Fibroblast of villous mesenchyme (primary cell): ENCODE results near the gene RIC1. TPM values are rescaled to one million over a fixed set of nuclear protein-coding genes. Genes with fewer than 3 reads are reported as not detected.
A peak's percentile ranks its signal among the peaks of the same experiment; 100 is the strongest.

Source experiments
- DNase-seq: peaks from one replicate; pipeline ENCODE4 v3.0.0-alpha.2; 2010; ENCODE audit warnings: low read depth
- H3K4me3 ChIP-seq: 2 replicates; pipeline ENCODE4 v1.5.1; 2011; ENCODE audit warnings: low read depth, mild to moderate bottlenecking, low read length
- CTCF ChIP-seq: IDR thresholded peaks from 2 replicates; pipeline ENCODE4 v1.5.1; 2012; ENCODE audit warnings: low read depth, mild to moderate bottlenecking, low read length; ENCODE audit not compliant: insufficient read depth
- total RNA-seq: library from RNA; depleted of rRNA; stranded (reverse); fragments of >200 nt; gene quantifications from 2 replicates; pipeline ENCODE4 v1.2.3, GENCODE V29; 2012

Gene RIC1
- total RNA-seq, 1 donor = 71.2 TPM

GRCh38 chr9:5786370-5787127 is 157.6 kb downstream of the RIC1 start:
- H3K4me3 ChIP-seq = no peak overlapping the region
- no peak for TF ChIP-seq CTCF
- peak; percentile 28 for DNase-seq

- no peak for TF ChIP-seq CTCF
- no peak overlapping the region for H3K4me3 ChIP-seq
- DNase-seq = no peak
Measured at GRCh38 chr9:5787220-5787619, 158.3 kb downstream of the RIC1 start.

GRCh38 chr9:5787759-5788302 is 158.9 kb downstream of the RIC1 start:
- no peak overlapping the region for H3K4me3 ChIP-seq
- no peak for DNase-seq

GRCh38 chr9:5789489-5789888 is 160.6 kb downstream of the RIC1 start:
- no peak for TF ChIP-seq CTCF
- no peak for DNase-seq
- no peak overlapping the region for H3K4me3 ChIP-seq

More at GRCh38 chr9:5787759-5788302, 158.9 kb downstream of the RIC1 start:
- no peak for TF ChIP-seq CTCF

GRCh38 chr9:5790923-5791322 is 162.0 kb downstream of the RIC1 start:
- no peak for TF ChIP-seq CTCF
- H3K4me3 ChIP-seq = no peak overlapping the region
- no peak for DNase-seq

GRCh38 chr9:5791870-5792269 is 163.0 kb downstream of the RIC1 start:
- TF ChIP-seq CTCF = no peak
- no peak overlapping the region for H3K4me3 ChIP-seq
- DNase-seq = no peak
